NCI-H2081 (cell line): Measurements from ENCODE around the gene SYTL3.

ENCODE experiments used
- DNase-seq, 2 experiments: peaks; one replicate each; lab custom pipeline; 2025; lab: John Stamatoyannopoulos, UW

The SYTL3 gene

GRCh38 chr6:158760618-158761250 lies 110.9 kb downstream of the SYTL3 start:
- DNase-seq, result no peak

GRCh38 chr6:158761746-158762145 lies 111.9 kb downstream of the SYTL3 start:
- no peak for DNase-seq

GRCh38 chr6:158762787-158763433 lies 113.1 kb downstream of the SYTL3 start:
- DNase-seq, result no peak

GRCh38 chr6:158763434-158764182 lies 113.8 kb downstream of the SYTL3 start:
- DNase-seq, result no peak

GRCh38 chr6:158764183-158764849 lies 114.5 kb downstream of the SYTL3 start:
- no peak for DNase-seq

GRCh38 chr6:158764926-158765325 lies 115.1 kb downstream of the SYTL3 start:
- no peak for DNase-seq

GRCh38 chr6:158765499-158766068 lies 115.7 kb downstream of the SYTL3 start:
- peak in 1 of 2 experiments; percentile 17 for DNase-seq

- no peak for DNase-seq
Measured at GRCh38 chr6:158766621-158767455, 117.0 kb downstream of the SYTL3 start.

GRCh38 chr6:158767709-158768108 lies 117.9 kb downstream of the SYTL3 start:
- DNase-seq, result no peak

- DNase-seq, result no peak
Measured at GRCh38 chr6:158768436-158768835, 118.6 kb downstream of the SYTL3 start.

GRCh38 chr6:158769234-158769770 lies 119.4 kb downstream of the SYTL3 start:
- no peak for DNase-seq

- DNase-seq, result peak in 1 of 2 experiments; percentile 8
Measured at GRCh38 chr6:158769771-158770432, 120.0 kb downstream of the SYTL3 start.

- no peak for DNase-seq
Measured at GRCh38 chr6:158770533-158771330, 120.9 kb downstream of the SYTL3 start.

- DNase-seq, result no peak
Measured at GRCh38 chr6:158771399-158772152, 121.7 kb downstream of the SYTL3 start.

- no peak for DNase-seq
Measured at GRCh38 chr6:158772172-158772571, 122.3 kb downstream of the SYTL3 start.

- DNase-seq, result no peak
Measured at GRCh38 chr6:158772851-158773371, 123.1 kb downstream of the SYTL3 start.

- no peak for DNase-seq
Measured at GRCh38 chr6:158773581-158774449, 124.0 kb downstream of the SYTL3 start.
